Right lobe of liver (tissue), 6 donors: ENCODE measurements around the gene RAPGEF2. TPM values are rescaled to one million over a fixed set of nuclear protein-coding genes. Genes with fewer than 3 reads are reported as not detected.

Source experiments
- ATAC-seq, 4 donors: fragments of 200-7000 bp; cut with Tn5 transposase; one replicate each; pipeline ENCODE4 v1.9.1; 2020; ENCODE audit warnings: mild to moderate bottlenecking in 4 of 4, moderate library complexity in 4 of 4
- DNase-seq, 3 donors: peaks; one replicate each; pipeline ENCODE4 v3.0.0-alpha.2; 2020
- H3K27ac ChIP-seq, 3 donors: fragments of 200-600 bp; one replicate each; pipeline ENCODE4 v1.8.0; 2022
- H3K27me3 ChIP-seq, 2 donors: fragments of 200-600 bp; one replicate each; pipeline ENCODE4 v1.8.0; 2022
- H3K36me3 ChIP-seq, 4 donors: fragments of 200-600 bp; sonication (generic) in 1 of 4; one replicate each; pipeline versions ENCODE4 v1.5.1 to v1.8.0; 2017 to 2022; ENCODE audit warnings: control low read depth in 1 of 4
- H3K4me1 ChIP-seq, 4 donors: fragments of 200-600 bp; sonication (generic) in 1 of 4; one replicate each; pipeline versions ENCODE4 v1.5.1 to v1.8.0; 2017 to 2022; ENCODE audit warnings: control low read depth in 1 of 4
- H3K4me3 ChIP-seq, 3 donors: fragments of 200-600 bp; one replicate each; pipeline ENCODE4 v1.8.0; 2022
- H3K9me3 ChIP-seq, 4 donors: fragments of 200-600 bp; sonication (generic) in 1 of 4; one replicate each; pipeline versions ENCODE4 v1.5.1 to v1.8.0; 2017 to 2022; ENCODE audit warnings: control low read depth in 1 of 4
- POLR2A ChIP-seq: fragments of 450-650 bp; IDR thresholded peaks from one replicate; pipeline ENCODE4 v1.6.1; 2017; ENCODE audit warnings: antibody characterized with exemption, mild to moderate bottlenecking
- WGBS: methylation state at CpG from one replicate; pipeline ENCODE4 v1.1.6; 2018; ENCODE audit warnings: low coverage, low lambda C conversion rate; ENCODE audit not compliant: insufficient coverage; ENCODE audit errors: missing lambda C conversion rate; 5-methylcytosine and 5-hydroxymethylcytosine counted together
- intact Hi-C, 2 donors: fragments of 100-400 bp; cut with DNase I; formaldehyde crosslinking; loops; one replicate each; pipeline versions ENCODE4 v1.11.2 to v1.14.1; 2022
- total RNA-seq, 6 experiments: library from RNA; depleted of rRNA in 2 of 6; stranded (reverse); fragments of >200 nt in 2 of 6; fragmentation: NEBNext Ultra II Directional in 3 of 6; extraction: Animal tissue kit (Norgen Biotek cat#: 25700) in 3 of 6; gene quantifications; one replicate each; pipeline versions ENCODE4 v1.1.0 to v1.2.4, GENCODE V29; 2016 to 2023
- TF ChIP-seq, protein P1 (sequence below), 4 donors: fragments of 200-600 bp in 3 of 4; fragments of 450-650 bp in 1 of 4; IDR thresholded peaks; one replicate each; pipeline versions ENCODE4 v1.5.1 to v1.8.0; 2016 to 2022; ENCODE audit warnings: antibody characterized with exemption in 4 of 4, mild to moderate bottlenecking in 2 of 4
- donor health status: DM: no; HTN: yes; CAD: no.
- donor health status: DM: no; HTN: no; CAD: no.
- donor health status: DM: no; HTN: no; CAD: no.
- donor health status: DM: no; HTN: yes; CAD: no.
- donor health status: DM: no; HTN: yes; CAD: no.

The RAPGEF2 gene
- total RNA-seq, 6 experiments from 2014 or later: 22.1 to 32.1 (median 27.2) TPM

DNA sequence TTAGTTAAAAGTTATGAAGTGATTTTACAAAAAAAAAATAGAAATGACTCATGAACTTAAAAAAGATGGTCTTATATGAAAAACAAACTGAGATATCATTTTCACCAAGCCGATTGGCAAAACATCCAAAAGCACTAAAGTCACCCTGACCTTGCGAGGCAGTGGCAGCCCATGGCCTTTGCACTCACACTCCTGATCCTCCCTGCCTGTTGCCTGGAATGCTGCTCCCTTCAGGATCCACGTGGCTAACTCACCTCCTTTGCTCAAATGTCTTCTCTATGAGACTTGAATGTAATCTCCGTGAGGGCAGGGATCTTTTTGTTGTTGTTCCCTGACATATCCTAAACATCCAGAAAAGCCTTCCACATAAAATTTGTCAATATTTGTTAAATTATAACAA, 106.4 kb downstream of the RAPGEF2 start:
- Histone ChIP-seq H3K9me3 (no peaks in the 10 kb centered on the region), H3K27me3 (no peaks in the 10 kb centered on the region), H3K4me3 (no peak overlapping the region), H3K4me1 (peaks cover 0 to 6% (median 0%) of the 10 kb centered on the region in 4 donors), H3K36me3 (peaks cover 0 to 5% (median 0%) of the 10 kb centered on the region in 4 donors), H3K27ac (no peak overlapping the region)
- ATAC-seq (peak; percentile 70 to 91 (median 82)), DNase-seq (no peak)
- TF ChIP-seq, protein P1, sequence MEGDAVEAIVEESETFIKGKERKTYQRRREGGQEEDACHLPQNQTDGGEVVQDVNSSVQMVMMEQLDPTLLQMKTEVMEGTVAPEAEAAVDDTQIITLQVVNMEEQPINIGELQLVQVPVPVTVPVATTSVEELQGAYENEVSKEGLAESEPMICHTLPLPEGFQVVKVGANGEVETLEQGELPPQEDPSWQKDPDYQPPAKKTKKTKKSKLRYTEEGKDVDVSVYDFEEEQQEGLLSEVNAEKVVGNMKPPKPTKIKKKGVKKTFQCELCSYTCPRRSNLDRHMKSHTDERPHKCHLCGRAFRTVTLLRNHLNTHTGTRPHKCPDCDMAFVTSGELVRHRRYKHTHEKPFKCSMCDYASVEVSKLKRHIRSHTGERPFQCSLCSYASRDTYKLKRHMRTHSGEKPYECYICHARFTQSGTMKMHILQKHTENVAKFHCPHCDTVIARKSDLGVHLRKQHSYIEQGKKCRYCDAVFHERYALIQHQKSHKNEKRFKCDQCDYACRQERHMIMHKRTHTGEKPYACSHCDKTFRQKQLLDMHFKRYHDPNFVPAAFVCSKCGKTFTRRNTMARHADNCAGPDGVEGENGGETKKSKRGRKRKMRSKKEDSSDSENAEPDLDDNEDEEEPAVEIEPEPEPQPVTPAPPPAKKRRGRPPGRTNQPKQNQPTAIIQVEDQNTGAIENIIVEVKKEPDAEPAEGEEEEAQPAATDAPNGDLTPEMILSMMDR (IDR thresholded peaks at IDR 0.05): no peak
- TF ChIP-seq POLR2A: no peak
- intact Hi-C loops: no loop called here
- WGBS: 54% methylated on average over 4 of the region's 4 CpGs

DNA sequence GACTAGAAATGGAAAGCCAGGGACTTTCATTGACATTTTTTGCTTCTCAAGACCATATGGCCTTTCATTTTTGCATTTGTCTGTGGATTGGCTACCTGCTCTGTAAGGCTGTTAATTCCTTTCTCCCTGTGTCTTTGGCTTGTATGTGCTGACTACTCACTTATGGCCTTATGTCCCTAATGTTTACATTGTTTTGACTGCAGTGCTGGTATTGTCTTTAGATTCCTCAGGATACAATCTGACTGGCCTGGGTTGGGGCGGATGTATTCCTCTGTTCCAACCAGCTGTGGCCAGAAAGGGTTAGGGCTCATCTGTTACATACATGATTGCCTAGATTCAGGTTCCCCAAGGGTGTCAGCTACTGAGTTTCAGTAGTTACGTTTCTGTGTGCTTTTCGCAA, 108.1 kb downstream of the RAPGEF2 start:
- no peak for ATAC-seq
- Histone ChIP-seq H3K36me3 (peaks cover 0 to 5% (median 0%) of the 10 kb centered on the region in 4 donors), H3K27ac (no peak overlapping the region), H3K4me3 (no peak overlapping the region), H3K9me3 (no peaks in the 10 kb centered on the region), H3K27me3 (no peaks in the 10 kb centered on the region), H3K4me1 (no peaks in the 10 kb centered on the region)
- TF ChIP-seq, protein P1 (IDR thresholded peaks at IDR 0.05): no peak
- no peak for TF ChIP-seq POLR2A
- WGBS: 89% methylated on average over 3 of the region's 3 CpGs
- no peak for DNase-seq
- intact Hi-C loops: no loop called here

DNA sequence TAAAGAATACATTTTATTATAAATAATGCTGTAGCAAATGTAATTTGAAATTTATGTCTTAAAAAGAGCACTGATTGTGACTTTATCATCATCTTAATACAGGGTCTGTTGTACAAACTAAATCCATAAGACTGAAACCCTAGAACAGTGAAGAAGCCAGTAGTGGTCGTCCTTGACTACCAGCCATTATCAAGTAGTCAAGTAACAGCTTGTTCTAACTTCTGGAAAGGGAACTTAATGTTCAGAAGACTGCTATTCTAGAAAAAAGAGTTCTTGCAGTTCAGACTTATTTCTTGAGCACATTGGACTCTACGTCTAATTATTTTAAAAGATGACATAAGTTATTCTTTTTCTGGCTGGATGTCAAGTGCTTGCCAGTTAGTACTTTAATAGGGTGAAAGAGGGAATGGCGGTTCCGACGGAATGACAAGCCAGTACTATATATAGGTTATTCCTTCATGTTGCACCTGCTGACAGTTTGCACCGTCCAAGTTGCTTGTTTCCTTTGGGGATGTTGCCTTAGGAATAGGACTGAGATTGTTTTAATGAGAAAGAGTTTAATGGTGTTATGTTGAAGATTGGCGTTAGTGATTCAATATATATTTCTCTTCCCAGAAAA, 109.9 kb downstream of the RAPGEF2 start:
- DNase-seq (no peak), ATAC-seq (no peak)
- H3K36me3 ChIP-seq: peaks cover 0 to 5% (median 0%) of the 10 kb centered on the region in 4 donors
- H3K9me3 ChIP-seq: no peaks in the 10 kb centered on the region
- WGBS: 90% methylated on average over 7 of the region's 7 CpGs
- no peaks in the 10 kb centered on the region for H3K4me1 ChIP-seq
- H3K27ac ChIP-seq: no peak overlapping the region
- intact Hi-C loops: no loop called here
- H3K4me3 ChIP-seq: no peak overlapping the region
- TF ChIP-seq, protein P1 (IDR thresholded peaks at IDR 0.05): no peak
- no peaks in the 10 kb centered on the region for H3K27me3 ChIP-seq

DNA sequence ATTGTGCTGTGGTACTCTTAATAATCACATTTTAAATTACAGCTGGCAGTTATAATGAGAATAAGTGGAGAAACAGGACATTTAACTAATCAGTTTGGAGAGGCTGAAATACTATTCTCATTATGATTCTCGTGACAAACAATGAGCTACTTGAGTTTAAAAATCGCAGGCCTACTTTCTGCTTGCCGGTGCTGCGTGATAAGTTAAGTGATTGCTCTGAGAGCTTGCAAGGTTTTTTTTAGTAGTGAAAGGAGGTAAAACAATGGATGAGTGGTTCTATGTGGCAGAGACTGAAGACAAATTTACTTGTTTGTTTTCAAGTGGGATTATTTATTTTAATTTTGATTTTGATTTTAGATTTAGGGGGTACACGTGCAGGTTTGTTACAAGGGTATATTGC, 114.0 kb downstream of the RAPGEF2 start:
- DNase-seq (no peak), ATAC-seq (no peak)
- TF ChIP-seq, protein P1 (IDR thresholded peaks at IDR 0.05): no peak
- no peak for TF ChIP-seq POLR2A
- intact Hi-C loops: no loop called here
- Histone ChIP-seq H3K4me1 (peaks cover 0 to 10% (median 0%) of the 10 kb centered on the region in 4 donors), H3K4me3 (no peak overlapping the region), H3K27me3 (no peaks in the 10 kb centered on the region), H3K9me3 (no peaks in the 10 kb centered on the region), H3K27ac (no peak overlapping the region), H3K36me3 (no peaks in the 10 kb centered on the region)
- WGBS: 91% methylated on average over 5 of the region's 5 CpGs
